Mammary microvascular endothelial cell (primary cell): Measurements from ENCODE around the gene TRAF3IP1. TPM values are rescaled to one million over a fixed set of nuclear protein-coding genes. Genes with fewer than 3 reads are reported as not detected.

ENCODE experiments used
- total RNA-seq: library from RNA; depleted of rRNA; stranded (reverse); fragments of >200 nt; gene quantifications from 2 replicates; pipeline ENCODE4 v1.2.3, GENCODE V29; 2015

Gene TRAF3IP1
- total RNA-seq, result 4.9 and 5.6 TPM in 2 replicates

GRCh38 chr2:238320246-238320647, at the start of gene TRAF3IP1:
TRAF3IP1 (plus strand) TSS chr2:238320518; CDS start chr2:238320663, 145 bp downstream.

DNA sequence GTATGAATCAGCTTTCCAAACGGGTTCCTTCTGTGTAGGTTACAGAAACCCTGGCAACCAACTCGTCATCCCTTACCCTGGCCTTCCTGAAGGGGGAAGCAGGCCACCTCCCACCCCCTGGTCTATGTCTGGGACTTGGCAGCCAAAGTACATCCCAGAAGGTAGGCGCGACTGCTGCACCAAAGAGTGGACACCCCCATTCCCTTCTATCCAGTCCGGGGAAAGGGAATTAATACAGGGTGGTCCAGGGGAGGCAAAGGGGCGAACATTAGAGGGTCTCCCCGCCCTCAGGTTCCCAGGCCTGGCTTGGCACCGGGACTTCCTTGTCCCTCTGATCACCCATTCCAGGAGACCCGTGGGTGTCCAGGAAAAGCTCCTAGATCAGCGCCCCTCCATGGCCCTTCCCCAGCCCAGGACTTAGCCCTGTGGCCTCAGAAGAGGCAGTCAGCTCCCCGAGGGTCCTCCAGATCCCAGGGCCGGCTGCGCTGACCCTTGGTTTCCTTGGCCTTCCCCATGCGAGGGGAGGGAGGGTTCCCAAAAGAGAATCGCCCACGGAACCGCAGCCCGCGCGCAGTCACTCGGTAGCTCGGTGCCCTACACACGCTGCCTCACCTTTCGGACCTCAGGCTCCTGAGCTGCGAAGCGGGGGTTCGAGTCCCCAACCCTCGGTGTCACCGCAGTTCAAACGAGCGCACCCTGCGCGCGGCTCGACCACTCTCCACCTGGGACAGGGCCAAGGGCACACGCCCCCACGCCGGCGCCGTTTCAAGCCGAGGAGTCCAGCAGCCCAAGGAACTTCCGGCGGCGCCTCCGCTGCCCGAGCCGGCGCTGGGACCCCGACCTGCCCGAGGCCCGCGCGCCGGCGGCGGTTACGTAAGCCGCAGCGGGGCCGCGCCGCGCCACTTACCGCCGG, 32.3 kb upstream of the TRAF3IP1 start, which contains the start of gene PER2:
PER2 (minus strand) TSS at position 874 of the 913 bp plus-strand sequence. CDS start 10,674 bp downstream, outside the sequence.

DNA sequence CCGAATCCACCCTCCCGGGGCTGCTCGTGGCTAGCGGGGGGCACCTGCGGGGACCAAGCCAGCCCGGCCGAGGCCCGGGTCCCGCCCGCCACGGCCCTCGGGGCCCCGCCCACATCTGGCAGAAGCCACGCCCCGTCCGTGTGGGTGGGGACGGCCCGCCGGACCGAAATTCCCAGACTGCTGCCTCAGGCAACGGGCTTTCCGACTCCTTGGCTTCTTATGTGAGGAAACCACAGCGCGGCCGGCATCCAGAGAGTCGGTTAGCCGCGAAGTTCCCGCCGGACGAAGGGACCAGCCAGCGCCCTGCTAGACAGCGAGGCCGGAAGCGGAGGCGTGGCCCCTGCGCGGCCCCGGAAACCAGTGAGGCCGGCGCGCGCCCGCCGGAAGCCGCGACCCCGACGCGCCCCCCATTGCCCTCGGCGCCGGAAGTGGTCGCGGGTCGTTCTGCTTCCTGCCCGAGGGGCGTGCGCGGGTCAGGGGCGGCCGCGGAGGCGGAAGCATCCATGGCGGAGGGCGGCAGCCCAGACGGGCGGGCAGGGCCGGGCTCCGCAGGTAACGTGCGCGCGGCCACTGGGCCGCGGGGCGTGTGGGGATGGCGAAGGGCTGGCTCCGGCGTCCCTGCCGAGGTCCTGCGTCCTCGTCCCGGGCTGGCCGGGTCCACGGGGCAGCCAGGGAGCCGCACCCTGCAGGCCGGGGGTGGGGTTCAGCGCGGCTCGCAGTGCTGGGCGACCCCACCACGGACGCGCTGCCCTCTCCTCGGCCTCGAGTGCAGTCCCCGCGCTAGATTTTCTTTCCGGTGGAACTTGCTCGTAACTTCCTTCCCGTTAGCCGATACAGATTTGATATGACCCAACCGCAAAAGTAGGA, 106.5 kb downstream of the TRAF3IP1 start, which contains the start of gene ASB1:
ASB1 (plus strand) TSS at position 360 of the 867 bp plus-strand sequence; CDS start at position 504, 144 bp downstream.

Other genes with a start within 250 kb of the TRAF3IP1 start
- 0.10 TPM in 1 of 2 replicates, not detected in the other for gene ESPNL, start 220.2 kb upstream of the TRAF3IP1 start, total RNA-seq
- gene KLHL30, start 181.8 kb upstream of the TRAF3IP1 start, total RNA-seq, result not detected in 2 replicates
- gene ERFE, start 161.5 kb upstream of the TRAF3IP1 start, total RNA-seq, result 1.3 and 1.5 TPM in 2 replicates
- 17.8 and 25.6 TPM in 2 replicates for gene ILKAP, start 116.8 kb upstream of the TRAF3IP1 start, total RNA-seq
- 3.3 and 4.5 TPM in 2 replicates for gene HES6, start 80.5 kb upstream of the TRAF3IP1 start, total RNA-seq
- gene PER2, start 31.9 kb upstream of the TRAF3IP1 start, total RNA-seq, result 1.3 and 1.8 TPM in 2 replicates
- 6.9 and 12.8 TPM in 2 replicates for gene ASB1, start 106.4 kb downstream of the TRAF3IP1 start, total RNA-seq